ENCODE data around the gene PGF. TPM values are rescaled to one million over a fixed set of nuclear protein-coding genes. Genes with fewer than 3 reads are reported as not detected.

Gene PGF
- total RNA-seq, 2 donors from 2014 or later: 0.40 to 0.48 TPM

DNA sequence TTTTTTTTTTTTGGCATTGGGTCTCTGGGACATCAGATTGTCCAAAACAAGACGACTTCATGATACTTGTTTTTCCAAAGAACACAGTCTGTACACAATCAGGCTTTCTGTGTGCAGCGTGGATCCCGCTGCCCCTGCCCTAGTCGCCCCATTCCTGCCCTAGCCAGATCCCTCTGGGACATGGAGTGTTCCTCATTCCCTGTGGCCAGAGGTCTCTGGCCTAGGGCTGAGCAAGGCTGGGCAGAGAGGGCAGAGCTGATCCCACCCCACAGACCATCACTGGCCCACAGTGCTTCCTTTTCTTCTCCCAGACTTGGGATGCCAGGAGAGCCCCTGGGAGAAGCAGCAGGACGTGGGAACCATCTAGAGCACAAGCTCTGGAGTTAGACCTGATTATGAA lies 26.4 kb upstream of the PGF start:
- Mint-ChIP-seq H3K4me3 (no peak overlapping the region), H3K27me3 (no peaks in the 10 kb centered on the region), H3K27ac (no peak overlapping the region), H3K36me3 (ENCODE audit: low read depth) (no peaks in the 10 kb centered on the region), H3K4me1 (no peaks in the 10 kb centered on the region), H3K9me3 (no peaks in the 10 kb centered on the region)
- ATAC-seq (replicated peaks): no peak

- no peak overlapping the region for H3K27ac Mint-ChIP-seq
- ATAC-seq (replicated peaks): no peak
- no peaks in the 10 kb centered on the region for H3K27me3 Mint-ChIP-seq
These were observed 26.0 kb upstream of the PGF start for GRCh38 chr14:74981462-74981782.

DNA sequence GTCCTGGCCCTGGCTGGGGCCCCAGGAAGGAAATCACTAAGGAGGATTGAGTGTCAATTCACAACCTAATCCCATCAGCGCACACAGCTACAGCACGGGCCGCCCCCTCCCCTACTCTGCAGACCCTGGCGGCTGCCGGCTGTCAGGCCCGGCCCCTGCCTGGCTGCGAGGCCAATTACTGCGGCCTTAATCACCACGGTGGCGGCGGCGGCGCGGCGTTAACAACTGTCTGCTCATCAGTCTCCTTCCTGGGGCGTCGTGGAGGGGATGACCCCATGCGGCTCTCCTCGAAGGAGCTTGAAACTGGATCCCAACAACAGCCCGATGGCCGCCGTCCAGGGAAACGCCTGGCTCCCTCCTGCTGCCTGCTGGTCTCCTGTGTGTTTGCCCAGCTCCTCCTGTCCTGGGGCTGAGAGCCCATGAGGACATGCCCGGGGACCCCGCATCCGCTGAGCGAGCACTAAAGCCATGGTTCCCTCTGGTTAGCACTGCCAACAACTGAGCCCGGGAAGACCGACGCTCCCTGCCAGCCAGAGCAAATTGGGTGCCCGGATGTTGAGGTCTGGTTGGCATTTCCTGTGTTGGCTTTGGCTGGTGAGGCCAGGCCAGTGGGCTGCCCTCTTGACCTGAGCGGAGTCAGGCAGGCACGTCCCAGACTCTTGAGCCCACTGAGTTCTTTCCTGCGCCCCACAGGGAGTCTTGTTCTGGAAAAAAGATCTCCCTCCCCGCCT lies 25.5 kb upstream of the PGF start:
- ATAC-seq (replicated peaks): no peak
- Mint-ChIP-seq H3K4me3 (no peak overlapping the region), H3K27me3 (no peaks in the 10 kb centered on the region), H3K9me3 (no peaks in the 10 kb centered on the region), H3K4me1 (no peaks in the 10 kb centered on the region), H3K27ac (no peak overlapping the region), H3K36me3 (ENCODE audit: low read depth) (no peaks in the 10 kb centered on the region)

More at GRCh38 chr14:74981462-74981782, 26.0 kb upstream of the PGF start:
- H3K4me1 Mint-ChIP-seq: no peaks in the 10 kb centered on the region
- no peaks in the 10 kb centered on the region for H3K9me3 Mint-ChIP-seq
- no peak overlapping the region for H3K4me3 Mint-ChIP-seq
- no peaks in the 10 kb centered on the region for H3K36me3 Mint-ChIP-seq (ENCODE audit: low read depth)

- Mint-ChIP-seq H3K36me3 (ENCODE audit: low read depth) (no peaks in the 10 kb centered on the region), H3K9me3 (no peaks in the 10 kb centered on the region), H3K27ac (no peak overlapping the region), H3K4me1 (no peaks in the 10 kb centered on the region), H3K27me3 (no peaks in the 10 kb centered on the region), H3K4me3 (no peak overlapping the region)
- no peak for ATAC-seq (replicated peaks)
These were observed 25.0 kb upstream of the PGF start for GRCh38 chr14:74980398-74980730.

DNA sequence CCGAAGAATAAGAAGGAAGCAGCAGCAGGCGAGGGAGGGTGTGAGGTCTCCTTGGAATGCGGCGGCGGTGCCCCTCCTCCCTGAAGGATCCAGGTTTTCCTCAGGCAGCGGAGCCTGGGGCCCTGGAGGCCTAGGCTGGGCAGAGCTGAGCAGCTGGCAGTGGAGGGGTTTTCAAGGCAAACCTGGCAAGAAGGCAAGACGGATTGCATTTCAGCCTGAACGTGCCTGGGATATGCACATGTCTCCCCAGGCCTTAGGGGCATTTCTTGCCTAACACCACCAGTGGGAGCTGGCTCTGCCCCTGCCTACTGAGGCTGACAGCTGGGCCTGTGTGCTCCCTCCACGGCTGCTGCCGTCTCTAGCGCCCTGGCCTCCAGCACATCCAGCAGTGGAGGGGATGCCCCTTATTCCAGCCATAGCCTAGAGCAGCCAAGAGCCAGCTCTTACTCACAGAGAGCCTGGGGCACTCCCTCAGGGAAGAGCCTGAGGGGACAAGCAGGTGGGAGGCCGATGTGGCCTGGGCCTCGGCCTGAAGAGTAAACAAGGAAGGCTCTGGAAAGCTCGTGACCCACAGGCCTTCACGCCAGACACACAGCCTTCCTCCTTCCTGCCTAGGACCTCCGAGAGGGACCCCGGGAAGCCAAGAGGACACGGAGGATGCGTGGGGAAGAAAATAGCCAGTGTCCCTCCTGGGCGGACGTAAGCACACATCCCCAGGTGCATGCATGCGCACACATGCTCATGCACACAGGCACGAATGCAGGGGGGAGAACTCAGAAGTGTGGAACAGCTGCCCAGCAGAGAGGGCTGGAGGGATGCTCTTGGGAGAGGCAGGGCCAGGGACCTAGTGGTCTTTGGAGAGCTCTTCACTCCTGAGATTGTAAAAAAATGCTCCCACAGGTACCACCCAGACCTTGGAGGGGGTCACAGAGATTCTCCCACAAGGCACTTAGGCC lies 24.3 kb upstream of the PGF start:
- no peak for ATAC-seq (replicated peaks)

GRCh38 chr14:74979029-74979428 lies 23.6 kb upstream of the PGF start:
- no peaks in the 10 kb centered on the region for H3K9me3 Mint-ChIP-seq
- H3K27me3 Mint-ChIP-seq: no peaks in the 10 kb centered on the region
- no peaks in the 10 kb centered on the region for H3K4me1 Mint-ChIP-seq
- H3K27ac Mint-ChIP-seq: no peak overlapping the region
- no peak overlapping the region for H3K4me3 Mint-ChIP-seq
- ATAC-seq (replicated peaks): no peak
- no peaks in the 10 kb centered on the region for H3K36me3 Mint-ChIP-seq (ENCODE audit: low read depth)

More for the DNA sequence above, 24.3 kb upstream of the PGF start:
- Mint-ChIP-seq H3K27me3 (no peaks in the 10 kb centered on the region), H3K36me3 (ENCODE audit: low read depth) (no peaks in the 10 kb centered on the region), H3K4me1 (no peaks in the 10 kb centered on the region), H3K27ac (no peak overlapping the region), H3K9me3 (no peaks in the 10 kb centered on the region), H3K4me3 (no peak overlapping the region)

- no peak overlapping the region for H3K27ac Mint-ChIP-seq
- no peaks in the 10 kb centered on the region for H3K9me3 Mint-ChIP-seq
- no peaks in the 10 kb centered on the region for H3K36me3 Mint-ChIP-seq (ENCODE audit: low read depth)
- H3K4me3 Mint-ChIP-seq: no peak overlapping the region
- H3K27me3 Mint-ChIP-seq: no peaks in the 10 kb centered on the region
- H3K4me1 Mint-ChIP-seq: no peaks in the 10 kb centered on the region
- ATAC-seq (replicated peaks): no peak
These were observed 23.1 kb upstream of the PGF start for GRCh38 chr14:74978416-74978947.

DNA sequence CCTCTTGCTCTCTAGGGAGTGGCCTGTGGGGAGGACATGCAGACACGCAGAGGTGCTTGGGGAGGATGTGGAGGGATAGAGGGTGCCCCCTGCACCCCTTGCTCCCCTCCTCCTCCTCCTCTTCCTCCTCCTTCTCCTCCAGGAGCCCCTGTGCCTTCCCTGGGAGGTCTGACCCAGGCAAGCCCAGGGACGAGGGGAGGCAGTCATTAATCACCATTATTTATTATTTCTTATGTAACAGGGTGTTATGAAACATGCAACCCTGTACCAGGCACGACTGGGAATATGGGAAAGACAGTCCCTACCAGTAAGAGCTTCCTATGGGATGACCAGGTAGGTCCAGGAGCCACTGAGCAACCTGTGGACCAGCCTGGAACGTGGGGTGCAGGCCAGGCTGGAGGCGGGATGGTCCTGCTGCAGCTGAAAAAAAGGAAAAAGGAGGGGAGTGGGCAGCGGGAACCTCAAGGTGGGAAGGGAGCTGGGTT lies 22.5 kb upstream of the PGF start:
- Mint-ChIP-seq H3K4me1 (no peaks in the 10 kb centered on the region), H3K27ac (no peak overlapping the region), H3K36me3 (ENCODE audit: low read depth) (no peaks in the 10 kb centered on the region), H3K9me3 (no peaks in the 10 kb centered on the region), H3K4me3 (no peak overlapping the region), H3K27me3 (no peaks in the 10 kb centered on the region)
- ATAC-seq (replicated peaks): no peak

DNA sequence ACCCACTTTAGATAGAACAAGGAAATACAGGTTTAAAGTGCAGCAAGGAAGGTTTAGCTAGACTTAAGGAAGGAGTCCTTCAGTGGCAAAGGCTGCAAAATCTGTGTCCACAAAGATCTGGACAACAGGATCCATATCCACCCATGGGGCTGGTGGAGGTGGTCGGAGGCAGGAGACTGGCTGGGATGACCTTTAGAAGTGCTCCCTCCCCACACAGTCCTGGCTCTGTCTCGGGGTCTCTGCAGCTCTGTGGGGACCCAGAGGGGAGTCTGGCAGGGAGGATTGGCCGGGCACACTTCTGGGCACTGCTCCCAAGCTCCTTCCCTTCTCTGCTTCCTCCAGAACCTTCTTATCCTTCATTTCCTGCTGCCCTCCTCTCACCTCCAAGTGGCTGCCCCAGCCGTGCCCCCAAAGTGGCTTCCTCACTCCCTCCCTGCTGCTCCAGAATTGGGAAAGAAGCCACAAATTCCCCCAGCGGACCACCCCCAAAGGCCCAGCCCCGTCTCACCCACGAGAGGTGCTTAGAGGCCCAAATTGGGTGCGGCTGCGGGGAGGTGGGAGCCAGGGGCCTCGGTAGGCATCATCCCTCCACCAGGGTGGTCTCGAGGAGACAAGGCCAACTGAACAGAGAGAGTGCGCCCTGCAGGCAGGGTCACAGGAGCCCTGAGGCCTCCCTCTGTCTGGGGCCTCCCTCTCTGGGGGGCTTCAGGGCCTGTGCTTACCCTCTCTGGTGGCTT lies 21.9 kb upstream of the PGF start:
- no peak overlapping the region for H3K4me3 Mint-ChIP-seq
- H3K27me3 Mint-ChIP-seq: no peaks in the 10 kb centered on the region
- ATAC-seq (replicated peaks): no peak
- H3K4me1 Mint-ChIP-seq: no peaks in the 10 kb centered on the region
- H3K9me3 Mint-ChIP-seq: no peaks in the 10 kb centered on the region
- no peak overlapping the region for H3K27ac Mint-ChIP-seq
- no peaks in the 10 kb centered on the region for H3K36me3 Mint-ChIP-seq (ENCODE audit: low read depth)

DNA sequence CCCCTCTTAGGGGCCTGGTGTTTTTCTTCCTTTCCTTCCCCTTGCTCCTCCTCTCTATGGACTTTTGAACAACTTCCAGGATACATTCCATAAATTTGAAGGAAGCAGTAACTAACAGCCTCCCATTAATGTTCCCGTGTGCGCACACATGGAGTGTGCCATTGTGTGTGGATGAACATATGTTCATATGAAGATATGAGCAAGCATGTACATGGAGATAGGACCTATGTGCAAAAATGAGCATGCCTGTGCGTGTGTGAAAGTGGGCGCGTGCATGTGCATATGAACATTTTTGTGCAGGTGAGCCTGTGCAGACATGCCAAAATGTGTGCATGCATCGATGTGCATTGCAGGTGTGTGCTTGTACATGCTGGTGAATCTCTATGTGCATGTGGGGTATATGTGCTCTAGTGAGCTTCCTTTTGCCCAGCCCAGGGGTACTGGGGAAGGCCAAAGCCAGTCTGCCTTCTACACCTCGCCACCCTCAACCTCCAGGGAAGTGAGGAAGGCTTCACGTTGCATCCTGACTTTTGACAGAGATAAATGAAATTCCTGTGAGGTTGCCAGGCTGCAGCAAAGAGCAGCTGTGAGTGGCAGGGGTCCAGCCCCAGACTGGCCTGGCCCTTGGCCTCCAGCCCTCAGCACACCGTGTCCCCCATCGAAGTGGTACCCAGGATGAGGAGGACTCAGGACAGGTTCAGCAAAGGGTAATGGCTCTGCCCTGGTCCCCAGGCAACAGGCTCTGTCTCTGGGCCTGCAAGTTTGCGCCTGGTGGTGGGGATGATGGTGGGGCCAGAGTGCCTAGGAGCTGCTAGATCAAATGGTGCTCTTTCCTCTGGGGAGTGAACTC lies 21.1 kb upstream of the PGF start:
- Mint-ChIP-seq H3K36me3 (ENCODE audit: low read depth) (no peaks in the 10 kb centered on the region), H3K27me3 (no peaks in the 10 kb centered on the region), H3K4me1 (no peaks in the 10 kb centered on the region), H3K9me3 (no peaks in the 10 kb centered on the region), H3K4me3 (no peak overlapping the region), H3K27ac (peak overlapping the region; percentile 2)
- no peak for ATAC-seq (replicated peaks)

DNA sequence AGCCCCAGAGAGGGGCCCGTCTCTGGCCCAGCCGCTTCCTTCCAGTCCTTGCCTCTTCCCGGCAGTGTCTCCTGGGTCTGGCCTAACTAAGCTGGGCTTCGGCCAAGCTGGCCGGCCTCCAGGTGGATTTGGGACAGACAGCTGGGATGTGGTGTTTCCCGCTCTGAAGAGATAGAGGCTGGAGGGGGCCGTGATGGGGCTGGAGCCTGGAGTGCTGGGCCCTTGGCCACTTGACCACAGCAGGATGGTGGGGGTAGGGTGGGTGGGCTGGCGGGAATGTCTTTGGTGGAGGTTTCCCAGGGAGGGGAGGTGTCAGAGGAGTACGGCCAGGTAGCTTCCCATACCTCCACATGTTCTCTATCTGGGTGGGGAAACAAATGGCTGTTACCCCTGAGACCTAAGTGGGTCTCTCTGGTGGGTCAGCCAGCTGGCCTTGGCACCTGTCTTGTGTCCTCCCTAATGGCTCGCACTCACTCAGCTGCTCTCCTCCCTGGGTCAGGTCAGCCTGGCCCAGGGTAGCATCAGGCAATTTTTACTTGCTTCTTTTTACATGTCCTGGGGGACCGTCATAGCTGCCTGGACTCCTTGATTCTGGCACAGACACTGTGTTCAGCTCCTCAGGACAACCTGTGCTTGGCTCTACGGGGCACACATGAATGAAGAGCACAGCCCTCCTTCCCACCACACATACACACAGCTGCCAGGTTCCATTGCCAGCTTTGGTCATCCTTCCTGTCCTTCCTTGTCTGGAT lies 19.8 kb upstream of the PGF start:
- no peaks in the 10 kb centered on the region for H3K36me3 Mint-ChIP-seq (ENCODE audit: low read depth)
- no peaks in the 10 kb centered on the region for H3K27me3 Mint-ChIP-seq
- no peaks in the 10 kb centered on the region for H3K9me3 Mint-ChIP-seq
- ATAC-seq (replicated peaks): no peak
- H3K4me3 Mint-ChIP-seq: no peak overlapping the region
- no peaks in the 10 kb centered on the region for H3K4me1 Mint-ChIP-seq
- no peak overlapping the region for H3K27ac Mint-ChIP-seq

DNA sequence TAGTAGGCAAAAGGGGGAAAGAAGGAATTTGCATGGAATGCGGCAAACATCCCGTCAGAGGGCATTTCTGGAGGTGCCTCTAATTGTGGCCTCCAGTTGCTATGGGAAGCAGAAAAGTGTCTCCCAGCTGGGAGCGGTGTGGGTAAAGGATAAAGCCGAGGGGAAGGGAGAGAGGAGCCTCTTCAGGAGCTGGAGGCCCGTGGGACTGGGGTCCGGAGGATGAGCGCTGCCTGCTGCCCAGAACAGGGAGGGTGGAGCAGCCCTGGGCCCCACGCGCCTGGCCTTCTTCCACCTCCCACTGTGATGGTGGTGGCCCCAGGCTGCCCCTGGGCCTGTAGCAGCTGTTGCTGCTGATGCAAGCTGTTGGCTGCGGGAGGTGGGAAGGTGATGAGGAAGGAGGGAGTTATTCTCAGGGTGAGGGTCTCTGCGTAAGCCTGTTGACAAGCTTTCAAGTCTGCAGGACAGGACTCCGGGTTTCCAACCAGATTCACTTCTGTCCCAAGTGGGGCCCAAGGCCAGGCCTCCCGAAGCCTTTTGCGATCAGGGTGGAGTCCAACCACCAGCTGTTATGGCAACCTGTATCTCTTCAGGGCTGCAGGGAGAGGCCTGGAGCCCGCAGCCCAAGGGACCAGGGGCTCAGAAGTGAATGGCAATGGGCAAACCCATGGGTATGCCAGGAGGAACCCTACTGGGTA lies 19.1 kb upstream of the PGF start:
- ATAC-seq (replicated peaks): no peak
- no peak overlapping the region for H3K27ac Mint-ChIP-seq
- H3K36me3 Mint-ChIP-seq (ENCODE audit: low read depth): no peaks in the 10 kb centered on the region
- H3K9me3 Mint-ChIP-seq: no peaks in the 10 kb centered on the region
- H3K4me1 Mint-ChIP-seq: no peaks in the 10 kb centered on the region
- no peaks in the 10 kb centered on the region for H3K27me3 Mint-ChIP-seq
- H3K4me3 Mint-ChIP-seq: no peak overlapping the region

DNA sequence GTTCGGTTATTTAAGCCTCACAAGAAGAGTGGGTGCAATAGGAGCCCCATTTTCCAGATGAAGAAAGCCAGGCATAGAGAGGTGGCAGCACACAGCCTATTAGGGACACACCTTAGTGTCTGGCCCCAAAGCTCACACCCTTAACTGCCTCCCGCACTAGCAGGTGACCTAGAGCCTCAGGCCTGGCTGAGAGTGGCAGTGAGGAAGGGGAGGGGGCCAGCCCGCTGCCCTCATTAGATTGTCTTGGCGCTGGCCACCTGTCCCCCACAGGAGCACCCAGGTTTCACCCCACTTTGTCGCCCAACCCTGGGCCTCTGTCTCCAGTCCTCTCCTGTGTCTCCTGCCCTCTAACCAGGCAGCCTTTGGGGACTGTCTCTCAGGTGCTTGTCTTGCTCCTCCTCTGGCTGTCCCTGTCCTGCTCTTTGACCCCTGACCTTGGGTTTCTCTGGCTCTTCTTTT lies 18.5 kb upstream of the PGF start:
- no peaks in the 10 kb centered on the region for H3K36me3 Mint-ChIP-seq (ENCODE audit: low read depth)
- H3K4me3 Mint-ChIP-seq: no peak overlapping the region
- H3K27ac Mint-ChIP-seq: no peak overlapping the region
- ATAC-seq (replicated peaks): no peak
- H3K9me3 Mint-ChIP-seq: no peaks in the 10 kb centered on the region
- H3K27me3 Mint-ChIP-seq: no peaks in the 10 kb centered on the region
- H3K4me1 Mint-ChIP-seq: no peaks in the 10 kb centered on the region

Measured in activated T-helper 17 cell treated with anti-CD3 and anti-CD28 coated beads, Interleukin-2, amount 50 U/mL, for 72 hours (primary cell).